EL (cell line): Measurements from ENCODE around the gene PDCD7.
"Not testable (repeated sequence)": the region's sequence is repeated elsewhere in the genome, so short reads cannot be mapped to it uniquely, and the experiment has no call there.

Experiments used
- DNase-seq: peaks from one replicate; pipeline ENCODE4 v3.0.0-alpha.2; 2016

Gene PDCD7

GRCh38 chr15:65115542-65115941, 18.1 kb downstream of the PDCD7 start:
- no peak for DNase-seq

- DNase-seq: no peak
These were observed 18.5 kb downstream of the PDCD7 start, which contains the start of gene UBAP1L for GRCh38 chr15:65115086-65115485. Gene UBAP1L (minus strand): TSS chr15:65115200. CDS start chr15:65106215, 8,985 bp downstream.

GRCh38 chr15:65110676-65111292, 22.8 kb downstream of the PDCD7 start:
- peak; percentile 55 for DNase-seq

GRCh38 chr15:65106011-65106590, 27.5 kb downstream of the PDCD7 start:
- no peak for DNase-seq

GRCh38 chr15:65105038-65105437, 28.6 kb downstream of the PDCD7 start:
- DNase-seq: no peak

- DNase-seq: no peak
These were observed 30.7 kb downstream of the PDCD7 start for GRCh38 chr15:65102912-65103311.

- DNase-seq: no peak
These were observed 31.5 kb downstream of the PDCD7 start for GRCh38 chr15:65101891-65102708.

GRCh38 chr15:65101411-65101890, 32.2 kb downstream of the PDCD7 start:
- peak; percentile 42 for DNase-seq

GRCh38 chr15:65100442-65100841, 33.2 kb downstream of the PDCD7 start:
- DNase-seq: no peak

- not testable (repeated sequence) for DNase-seq
These were observed 33.8 kb downstream of the PDCD7 start for GRCh38 chr15:65099801-65100200.

- DNase-seq: no peak
These were observed 34.3 kb downstream of the PDCD7 start for GRCh38 chr15:65099336-65099735.

GRCh38 chr15:65097651-65098263, 35.9 kb downstream of the PDCD7 start:
- DNase-seq: no peak

- DNase-seq: no peak
These were observed 36.9 kb downstream of the PDCD7 start for GRCh38 chr15:65096481-65097385.

GRCh38 chr15:65095747-65096104, 37.9 kb downstream of the PDCD7 start:
- DNase-seq: no peak

GRCh38 chr15:65095011-65095746, 38.4 kb downstream of the PDCD7 start:
- DNase-seq: no peak

GRCh38 chr15:65094294-65094995, 39.2 kb downstream of the PDCD7 start:
- DNase-seq: no peak

GRCh38 chr15:65093793-65094170, 39.8 kb downstream of the PDCD7 start:
- DNase-seq: not testable (repeated sequence)

GRCh38 chr15:65092911-65093792, 40.5 kb downstream of the PDCD7 start:
- DNase-seq: no peak

GRCh38 chr15:65091946-65092770, 41.5 kb downstream of the PDCD7 start:
- DNase-seq: no peak
